OCI-LY1 (cell line): ENCODE measurements around the gene SLCO3A1.

Source experiments
- EZH2 ChIP-seq: fragments of 200-600 bp; sonication (generic), shearing (Covaris generic); IDR thresholded peaks from 2 replicates; pipeline ENCODE4 v1.8.0; 2017; ENCODE audit warnings: borderline replicate concordance, mixed run types, mild to moderate bottlenecking, antibody characterized with exemption, low read length, moderate library complexity, mixed read lengths
- TF ChIP-seq, protein P1 (sequence below): fragments of 200-600 bp; sonication (generic), shearing (Covaris generic); IDR thresholded peaks from 2 replicates; pipeline ENCODE4 v1.5.1; 2017; ENCODE audit warnings: mild to moderate bottlenecking, antibody characterized with exemption, low read length, moderate library complexity, mixed read lengths

DNA sequence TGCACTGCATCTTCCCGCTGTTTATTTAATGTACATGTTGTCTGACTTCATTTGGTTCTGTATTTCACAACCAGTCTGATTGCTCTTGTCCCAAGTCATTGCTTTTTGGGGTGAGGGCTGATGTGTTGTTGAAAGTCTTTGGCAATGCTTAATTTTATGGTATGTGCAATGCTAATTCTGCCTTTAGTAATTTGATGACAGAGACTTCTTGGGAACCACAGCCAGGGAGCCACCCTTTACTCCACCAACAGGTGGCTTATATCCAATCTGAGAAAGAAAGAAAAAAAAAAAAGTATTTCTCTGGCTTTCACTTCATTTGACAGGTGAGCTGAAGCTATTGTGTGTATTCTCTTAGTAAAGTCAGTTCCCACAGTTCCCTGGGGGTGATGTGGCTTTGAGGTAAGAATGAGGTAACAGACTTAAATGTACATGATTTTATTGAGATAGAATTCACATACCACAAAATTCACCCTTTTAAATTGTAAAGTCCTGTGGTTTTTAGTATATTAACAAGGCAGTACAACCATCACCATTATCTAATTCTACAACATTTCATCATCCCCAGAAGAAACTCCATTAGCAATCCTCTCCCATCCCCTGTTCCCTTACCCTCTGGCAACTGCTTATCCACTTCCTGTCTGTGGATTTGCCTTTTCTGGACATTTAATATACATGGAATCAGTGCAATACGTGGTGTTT, 97.3 kb downstream of the SLCO3A1 start:
- TF ChIP-seq, protein P1, sequence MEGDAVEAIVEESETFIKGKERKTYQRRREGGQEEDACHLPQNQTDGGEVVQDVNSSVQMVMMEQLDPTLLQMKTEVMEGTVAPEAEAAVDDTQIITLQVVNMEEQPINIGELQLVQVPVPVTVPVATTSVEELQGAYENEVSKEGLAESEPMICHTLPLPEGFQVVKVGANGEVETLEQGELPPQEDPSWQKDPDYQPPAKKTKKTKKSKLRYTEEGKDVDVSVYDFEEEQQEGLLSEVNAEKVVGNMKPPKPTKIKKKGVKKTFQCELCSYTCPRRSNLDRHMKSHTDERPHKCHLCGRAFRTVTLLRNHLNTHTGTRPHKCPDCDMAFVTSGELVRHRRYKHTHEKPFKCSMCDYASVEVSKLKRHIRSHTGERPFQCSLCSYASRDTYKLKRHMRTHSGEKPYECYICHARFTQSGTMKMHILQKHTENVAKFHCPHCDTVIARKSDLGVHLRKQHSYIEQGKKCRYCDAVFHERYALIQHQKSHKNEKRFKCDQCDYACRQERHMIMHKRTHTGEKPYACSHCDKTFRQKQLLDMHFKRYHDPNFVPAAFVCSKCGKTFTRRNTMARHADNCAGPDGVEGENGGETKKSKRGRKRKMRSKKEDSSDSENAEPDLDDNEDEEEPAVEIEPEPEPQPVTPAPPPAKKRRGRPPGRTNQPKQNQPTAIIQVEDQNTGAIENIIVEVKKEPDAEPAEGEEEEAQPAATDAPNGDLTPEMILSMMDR, result no peak
- TF ChIP-seq EZH2, result no peak
